HCT116 (cell line): Measurements from ENCODE around the gene PANX2. TPM values are rescaled to one million over a fixed set of nuclear protein-coding genes. Genes with fewer than 3 reads are reported as not detected.
A peak's percentile ranks its signal among the peaks of the same experiment; 100 is the strongest.

Experiments
- ATAC-seq: fragments of 200-7000 bp; cut with Tn5 transposase; 2 replicates; pipeline ENCODE4 v1.9.1; 2020; ENCODE audit warnings: mild to moderate bottlenecking, moderate library complexity
- BruUV-seq: library from RNA; stranded (reverse); fragments of 400-500 nt; replicated peaks from 2 replicates; lab custom pipeline; 2021; lab: Mats Ljungman, UMichigan
- CTCF ChIA-PET: fragments of 300-600 bp; sonication (Branson Sonifier 250); formaldehyde crosslinking; loops from one replicate; lab custom pipeline; 2021; ENCODE audit warnings: antibody characterized with exemption; lab: Charles Lee
- POLR2A ChIA-PET: fragments of 300-600, 350-600 bp; sonication (Branson Sonifier 250); formaldehyde crosslinking; loops from one replicate; lab custom pipeline; 2021; ENCODE audit warnings: antibody characterized with exemption; lab: Charles Lee
- RAD21 ChIA-PET, 2 experiments: fragments of 300-600 bp; sonication (Branson Sonifier 250); formaldehyde crosslinking; loops; one replicate each; lab custom pipeline; 2023; ENCODE audit warnings: low total read pairs in 2 of 2; ENCODE audit not compliant: uncharacterized antibody in 2 of 2, unreplicated experiment in 2 of 2, low non-redundant PET in 1 of 2; lab: Charles Lee
- DNase-seq: peaks from one replicate; pipeline ENCODE4 v3.0.0-alpha.2; 2010; ENCODE audit warnings: low read depth, low spot score
- H2AFZ ChIP-seq: fragments of 200-600 bp; shearing (Covaris generic), sonication (generic); 2 replicates; pipeline ENCODE4 v1.6.1; 2017; ENCODE audit warnings: low read depth, mixed run types, mixed read lengths, antibody characterized with exemption, low read length; ENCODE audit not compliant: poor library complexity, severe bottlenecking
- H3K27ac ChIP-seq: 2 replicates; pipeline ENCODE4 v1.5.1; 2012; ENCODE audit warnings: low read depth, low read length
- H3K27me3 ChIP-seq: fragments of 200-600 bp; sonication (generic); 2 replicates; pipeline ENCODE4 v1.6.1; 2016; ENCODE audit warnings: mixed run types, low read length, mixed read lengths; ENCODE audit not compliant: insufficient read depth
- H3K36me3 ChIP-seq, 2 experiments: fragments of 200-500 bp in 1 of 2; fragments of 200-600 bp in 1 of 2; sonication (Bioruptor generic) in 1 of 2; sonication (generic) in 1 of 2; 2 replicates each; pipeline versions ENCODE4 v1.5.1 to v1.6.1; 2014 to 2016; ENCODE audit warnings: low read length in 2 of 2, inconsistent platforms in 1 of 2, mixed read lengths in 1 of 2, mixed run types in 1 of 2; ENCODE audit not compliant: insufficient read depth in 2 of 2, control insufficient read depth in 1 of 2
- H3K4me1 ChIP-seq, 2 experiments: fragments of 200-600 bp in 1 of 2; sonication (generic) in 1 of 2; 2 replicates each; pipeline versions ENCODE4 v1.5.1 to v1.6.1; 2012 to 2017; ENCODE audit warnings: low read length in 2 of 2, inconsistent platforms in 1 of 2, mild to moderate bottlenecking in 1 of 2, mixed read lengths in 1 of 2, mixed run types in 1 of 2, moderate library complexity in 1 of 2; ENCODE audit not compliant: insufficient read depth in 2 of 2, control insufficient read depth in 1 of 2
- H3K4me2 ChIP-seq: fragments of 200-600 bp; sonication (generic); 2 replicates; pipeline ENCODE4 v1.6.1; 2017; ENCODE audit warnings: mixed run types, low read length, mixed read lengths
- H3K4me3 ChIP-seq, 2 experiments: fragments of 200-600 bp in 1 of 2; sonication (generic) in 1 of 2; replicated peaks in 1 of 2; 2 replicates each; pipeline ENCODE4 v1.5.1; 2011 to 2016; ENCODE audit warnings: low read length in 2 of 2, control low read depth in 1 of 2, low read depth in 1 of 2, mild to moderate bottlenecking in 1 of 2, mixed read lengths in 1 of 2, mixed run types in 1 of 2
- H3K79me2 ChIP-seq: fragments of 200-600 bp; sonication (generic); 2 replicates; pipeline ENCODE4 v1.6.1; 2017; ENCODE audit warnings: mild to moderate bottlenecking, mixed run types, low read length, moderate library complexity, mixed read lengths; ENCODE audit not compliant: insufficient read depth
- H3K9ac ChIP-seq: fragments of 200-600 bp; sonication (generic); 2 replicates; pipeline ENCODE4 v1.6.1; 2016; ENCODE audit warnings: low read length, mixed read lengths
- H3K9me2 ChIP-seq: fragments of 200-600 bp; sonication (generic), shearing (Covaris generic); 2 replicates; pipeline ENCODE4 v1.6.1; 2017; ENCODE audit warnings: mixed run types, mild to moderate bottlenecking, moderate library complexity; ENCODE audit not compliant: insufficient read depth
- H3K9me3 ChIP-seq, 2 experiments: fragments of 200-500 bp in 1 of 2; fragments of 200-600 bp in 1 of 2; sonication (Bioruptor generic) in 1 of 2; sonication (generic) in 1 of 2; 2 replicates each; pipeline ENCODE4 v1.6.1; 2014 to 2017; ENCODE audit warnings: low read length in 2 of 2, mixed read lengths in 2 of 2, inconsistent platforms in 1 of 2, low read depth in 1 of 2, mild to moderate bottlenecking in 1 of 2, mixed run types in 1 of 2, moderate library complexity in 1 of 2; ENCODE audit not compliant: control insufficient read depth in 1 of 2, insufficient read depth in 1 of 2
- H4K20me1 ChIP-seq: fragments of 200-600 bp; sonication (generic), shearing (Covaris generic); 2 replicates; pipeline ENCODE4 v1.6.1; 2017; ENCODE audit warnings: mixed run types, mild to moderate bottlenecking, moderate library complexity; ENCODE audit not compliant: insufficient read depth
- CEBPB ChIP-seq: IDR thresholded peaks from 2 replicates; pipeline ENCODE4 v1.6.1; 2012; ENCODE audit warnings: low read depth
- CTCF ChIP-seq, 3 experiments: fragments of 200-600 bp in 1 of 3; sonication (generic) in 1 of 3; IDR thresholded peaks in 2 of 3; conservative IDR thresholded peaks in 1 of 3; 2 replicates each; pipeline ENCODE4 v1.5.1; 2012 to 2017; ENCODE audit warnings: low read depth in 2 of 3, low read length in 2 of 3, antibody characterized with exemption in 1 of 3, borderline replicate concordance in 1 of 3, control low read depth in 1 of 3, mild to moderate bottlenecking in 1 of 3, mixed read lengths in 1 of 3, mixed run types in 1 of 3, moderate library complexity in 1 of 3; ENCODE audit not compliant: insufficient read depth in 1 of 3
- ELF1 ChIP-seq: IDR thresholded peaks from 2 replicates; pipeline ENCODE4 v1.6.1; 2012; ENCODE audit warnings: low read depth, borderline replicate concordance
- EZH2 ChIP-seq: fragments of 200-600 bp; sonication (generic); IDR thresholded peaks from 2 replicates; pipeline ENCODE4 v1.6.1; 2017; ENCODE audit warnings: antibody characterized with exemption, mixed run types
- EZH2phosphoT487 ChIP-seq: fragments of 200-600 bp; IDR thresholded peaks from 2 replicates; pipeline ENCODE4 v1.6.1; 2018; ENCODE audit warnings: antibody characterized with exemption, borderline replicate concordance
- JUND ChIP-seq: IDR thresholded peaks from 2 replicates; pipeline ENCODE4 v1.6.1; 2012
- POLR2A ChIP-seq: IDR thresholded peaks from 2 replicates; pipeline ENCODE4 v1.7.0; 2011; ENCODE audit warnings: borderline replicate concordance; ENCODE audit not compliant: insufficient read depth, insufficient read length; ENCODE audit errors: extremely low read depth
- REST ChIP-seq: IDR thresholded peaks from 2 replicates; pipeline ENCODE4 v1.6.1; 2012; ENCODE audit warnings: low read depth
- SIN3A ChIP-seq: IDR thresholded peaks from 2 replicates; pipeline ENCODE4 v1.6.1; 2012; ENCODE audit warnings: low read depth
- SP1 ChIP-seq: IDR thresholded peaks from 2 replicates; pipeline ENCODE4 v1.6.1; 2012; ENCODE audit warnings: low read depth
- SRF ChIP-seq: IDR thresholded peaks from 2 replicates; pipeline ENCODE4 v1.6.1; 2012; ENCODE audit warnings: low read depth
- TCF7L2 ChIP-seq: IDR thresholded peaks from 2 replicates; pipeline ENCODE4 v1.7.0; 2011; ENCODE audit warnings: borderline replicate concordance, inconsistent platforms; ENCODE audit not compliant: insufficient read depth, insufficient read length; ENCODE audit errors: extremely low read depth
- ZBTB33 ChIP-seq: IDR thresholded peaks from 2 replicates; pipeline ENCODE4 v1.6.1; 2011; ENCODE audit warnings: mild to moderate bottlenecking, low read length, moderate library complexity; ENCODE audit not compliant: insufficient replicate concordance; ENCODE audit errors: extremely low read depth
- intact Hi-C: fragments of 100-400 bp; cut with micrococcal nuclease; formaldehyde crosslinking; loops from 2 replicates; pipeline ENCODE4 v1.10.0; 2022
- total RNA-seq: library from RNA; stranded (reverse); gene quantifications from one replicate; pipeline ENCODE4 v1.2.1, GENCODE V29; 2021; ENCODE audit not compliant: unreplicated experiment

The PANX2 gene
- total RNA-seq, 1 experiment from 2014 or later, result 8.0 TPM

- Histone ChIP-seq H3K9ac (no peak overlapping the region), H3K4me1 (no peaks in the 10 kb centered on the region), H3K4me3 (no peak overlapping the region), H3K27ac (no peak overlapping the region), H3K36me3 (no peaks in the 10 kb centered on the region), H3K27me3 (peaks cover 10% of the 10 kb centered on the region; the same call in 1 of the 2 replicates), H3K4me2 (no peak overlapping the region), H2AFZ (no peak overlapping the region), H3K9me2 (no peaks in the 10 kb centered on the region), H3K79me2 (no peaks in the 10 kb centered on the region), H4K20me1 (no peaks in the 10 kb centered on the region), H3K9me3 (no peaks in the 10 kb centered on the region)
- peak; percentile 59 for ATAC-seq
- intact Hi-C loops, result no loop called here
- no TSS peak for BruUV-seq
- CTCF ChIA-PET, result interaction anchor here (0.9 kb wide), 1 partner anchor 16 kb away, joined by 3 read pairs; no protein-coding TSS in a partner anchor
- no peak for DNase-seq
- TF ChIP-seq SP1 (no peak), ELF1 (no peak), EZH2phosphoT487 (no peak), ZBTB33 (no peak), CEBPB (no peak), TCF7L2 (no peak), SRF (no peak), EZH2 (no peak), SIN3A (no peak), REST (no peak), POLR2A (no peak), CTCF (IDR thresholded peaks at IDR 0.05 in 2 of 3, conservative IDR thresholded peaks at IDR 0.05 in 1 of 3; ENCODE audit: borderline replicate concordance in 1 of 3, insufficient read depth in 1 of 3, low read depth in 2 of 3, low read length in 2 of 3) (no peak), JUND (no peak)
- POLR2A ChIA-PET, result no interaction called here
- RAD21 ChIA-PET, result no interaction called here
These were observed 12.7 kb upstream of the PANX2 start for GRCh38 chr22:50157709-50158375.
